ENCODE measurements around the gene TMEM260. TPM values are rescaled to one million over a fixed set of nuclear protein-coding genes. Genes with fewer than 3 reads are reported as not detected.

Gene TMEM260
- total RNA-seq, 6 experiments from 2014 or later = 10.0 to 14.9 (median 11.5) TPM

DNA sequence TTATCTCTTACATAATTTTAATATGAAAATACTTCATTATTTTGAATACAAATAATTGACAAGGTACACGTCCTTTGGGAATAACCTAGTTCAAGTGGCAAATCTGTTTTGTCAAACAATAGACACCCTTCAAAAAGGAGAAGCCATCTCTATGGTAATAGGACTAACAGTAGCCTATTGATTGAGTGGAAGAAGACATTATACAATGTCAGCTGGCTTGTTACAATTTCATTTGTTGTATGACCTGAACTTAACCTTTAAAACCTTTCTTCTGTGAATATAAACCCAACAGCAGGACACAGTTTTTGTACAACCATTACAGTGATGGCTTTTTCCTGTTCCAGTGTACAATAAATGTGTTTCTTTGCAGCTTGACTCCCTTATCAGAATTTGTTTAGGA, 8.1 kb downstream of the TMEM260 start:
- ATAC-seq (no peak), DNase-seq (no peak)
- TF ChIP-seq POLR2A (IDR thresholded peaks at IDR 0.05) = no peak
- TF ChIP-seq, protein P1, sequence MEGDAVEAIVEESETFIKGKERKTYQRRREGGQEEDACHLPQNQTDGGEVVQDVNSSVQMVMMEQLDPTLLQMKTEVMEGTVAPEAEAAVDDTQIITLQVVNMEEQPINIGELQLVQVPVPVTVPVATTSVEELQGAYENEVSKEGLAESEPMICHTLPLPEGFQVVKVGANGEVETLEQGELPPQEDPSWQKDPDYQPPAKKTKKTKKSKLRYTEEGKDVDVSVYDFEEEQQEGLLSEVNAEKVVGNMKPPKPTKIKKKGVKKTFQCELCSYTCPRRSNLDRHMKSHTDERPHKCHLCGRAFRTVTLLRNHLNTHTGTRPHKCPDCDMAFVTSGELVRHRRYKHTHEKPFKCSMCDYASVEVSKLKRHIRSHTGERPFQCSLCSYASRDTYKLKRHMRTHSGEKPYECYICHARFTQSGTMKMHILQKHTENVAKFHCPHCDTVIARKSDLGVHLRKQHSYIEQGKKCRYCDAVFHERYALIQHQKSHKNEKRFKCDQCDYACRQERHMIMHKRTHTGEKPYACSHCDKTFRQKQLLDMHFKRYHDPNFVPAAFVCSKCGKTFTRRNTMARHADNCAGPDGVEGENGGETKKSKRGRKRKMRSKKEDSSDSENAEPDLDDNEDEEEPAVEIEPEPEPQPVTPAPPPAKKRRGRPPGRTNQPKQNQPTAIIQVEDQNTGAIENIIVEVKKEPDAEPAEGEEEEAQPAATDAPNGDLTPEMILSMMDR (IDR thresholded peaks at IDR 0.05) = no peak
- intact Hi-C loops (cut with DNase I) = no loop called here
- Histone ChIP-seq H3K27ac (no peak overlapping the region), H3K4me1 (peaks cover 0 to 4% (median 0%) of the 10 kb centered on the region in 4 donors), H3K9me3 (no peaks in the 10 kb centered on the region), H3K27me3 (no peaks in the 10 kb centered on the region), H3K36me3 (peaks cover 0 to 6% (median 0%) of the 10 kb centered on the region in 4 donors), H3K4me3 (no peak overlapping the region)
- 87% methylated on average over 1 of the region's 1 CpG for WGBS (ENCODE audit: insufficient coverage, low coverage, low lambda C conversion rate, missing lambda C conversion rate)

DNA sequence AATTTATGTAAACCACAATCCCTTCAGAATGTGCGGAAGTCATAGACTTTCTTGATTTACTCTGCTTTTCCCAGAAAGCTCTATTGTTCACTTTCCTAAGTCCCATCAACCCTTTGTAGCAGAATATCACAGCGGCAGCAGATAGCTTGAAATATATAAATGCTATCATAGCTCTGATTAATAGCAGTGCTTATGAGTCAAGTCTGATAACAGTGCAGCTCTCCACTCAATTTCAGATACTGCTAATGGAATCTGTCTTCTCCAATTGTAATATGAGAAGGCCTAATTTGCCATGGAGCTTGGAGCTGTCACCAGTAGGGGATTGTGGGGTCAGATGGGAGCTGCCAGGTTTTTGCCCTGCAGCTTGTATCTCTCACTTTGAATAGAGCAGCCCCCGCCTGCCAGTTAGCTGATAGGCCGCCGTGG, 10.9 kb downstream of the TMEM260 start:
- Histone ChIP-seq H3K27ac (no peak overlapping the region), H3K9me3 (no peaks in the 10 kb centered on the region), H3K36me3 (peaks cover 0 to 6% (median 0%) of the 10 kb centered on the region in 4 donors), H3K27me3 (no peaks in the 10 kb centered on the region), H3K4me1 (no peaks in the 10 kb centered on the region), H3K4me3 (no peak overlapping the region)
- ATAC-seq = no peak
- intact Hi-C loops (cut with DNase I) = no loop called here
- TF ChIP-seq, protein P1 (IDR thresholded peaks at IDR 0.05) = no peak
- TF ChIP-seq POLR2A (IDR thresholded peaks at IDR 0.05) = no peak
- 86% methylated on average over 4 of the region's 5 CpGs for WGBS (ENCODE audit: insufficient coverage, low coverage, low lambda C conversion rate, missing lambda C conversion rate)
- DNase-seq = no peak

DNA sequence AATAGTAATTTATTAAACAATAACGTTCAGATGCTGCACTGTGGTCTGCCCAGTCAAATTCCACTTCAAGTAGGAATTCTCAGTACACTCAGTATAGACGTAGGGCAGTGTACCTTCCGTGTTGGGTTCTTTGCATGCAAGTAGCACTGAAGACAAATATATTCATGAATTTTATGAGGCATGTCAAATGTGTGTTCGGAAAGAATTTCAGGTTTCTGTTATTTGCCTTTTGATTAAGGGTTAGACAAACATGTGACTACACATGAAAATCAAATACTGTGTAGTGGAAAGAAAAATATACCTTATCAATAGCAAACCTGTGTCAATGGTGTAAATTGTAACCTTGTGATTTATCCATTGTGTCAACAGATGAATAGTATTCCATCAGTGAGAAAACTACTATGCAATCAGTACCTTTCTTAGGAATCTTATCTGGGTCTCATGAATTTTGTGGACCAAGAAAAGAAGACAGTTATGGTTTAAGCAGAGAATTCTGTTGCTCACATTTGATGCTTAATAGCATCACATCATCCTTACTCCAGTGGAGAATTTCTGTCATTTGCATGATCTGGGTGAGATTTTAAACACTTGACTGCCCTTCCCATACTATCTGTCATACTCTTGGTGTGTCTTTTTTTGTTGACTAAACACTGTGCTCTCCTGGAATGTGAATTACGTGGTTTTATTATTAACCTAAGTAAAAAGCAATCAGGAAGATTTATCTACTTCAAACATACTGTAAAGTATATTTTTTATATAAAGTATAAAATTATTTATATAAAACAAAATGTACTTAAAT, 13.3 kb downstream of the TMEM260 start:
- no peak overlapping the region for H3K4me3 ChIP-seq
- intact Hi-C loops (cut with DNase I) = no loop called here
- ATAC-seq (peak in 1 of 4 donors; percentile 57), DNase-seq (no peak)
- no peaks in the 10 kb centered on the region for H3K9me3 ChIP-seq
- WGBS (ENCODE audit: insufficient coverage, low coverage, low lambda C conversion rate, missing lambda C conversion rate) = 42% methylated on average over 5 of the region's 5 CpGs
- no peak overlapping the region for H3K27ac ChIP-seq
- H3K36me3 ChIP-seq = no peaks in the 10 kb centered on the region
- no peaks in the 10 kb centered on the region for H3K4me1 ChIP-seq
- H3K27me3 ChIP-seq = no peaks in the 10 kb centered on the region
- TF ChIP-seq, protein P1 (IDR thresholded peaks at IDR 0.05) = no peak
- no peak for TF ChIP-seq POLR2A (IDR thresholded peaks at IDR 0.05)

DNA sequence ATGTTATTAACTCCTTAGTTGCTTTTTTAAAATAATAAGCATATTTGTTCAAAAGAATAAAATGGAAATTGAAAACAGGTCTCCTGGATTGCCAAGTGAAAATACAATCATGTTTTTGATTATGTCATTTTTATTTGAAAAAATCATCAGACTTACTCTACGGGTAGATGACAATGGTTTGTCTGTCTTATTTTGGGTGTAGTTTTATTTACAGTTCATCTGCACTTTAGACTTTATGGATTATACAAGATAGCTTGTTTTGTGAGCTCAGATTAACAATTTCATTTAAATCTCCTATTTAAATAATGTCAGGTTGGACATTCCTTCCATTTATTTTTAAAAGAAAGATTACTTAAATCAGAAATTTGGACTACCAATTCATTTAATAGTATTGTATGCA, 14.8 kb downstream of the TMEM260 start:
- ATAC-seq (peak in 1 of 4 donors; percentile 38), DNase-seq (no peak)
- no peak overlapping the region for H3K27ac ChIP-seq
- no peaks in the 10 kb centered on the region for H3K9me3 ChIP-seq
- 24% methylated on average over 1 of the region's 1 CpG for WGBS (ENCODE audit: insufficient coverage, low coverage, low lambda C conversion rate, missing lambda C conversion rate)
- H3K4me3 ChIP-seq = no peak overlapping the region
- no peaks in the 10 kb centered on the region for H3K27me3 ChIP-seq
- H3K36me3 ChIP-seq = no peaks in the 10 kb centered on the region
- H3K4me1 ChIP-seq = no peaks in the 10 kb centered on the region
- TF ChIP-seq POLR2A (IDR thresholded peaks at IDR 0.05) = no peak
- TF ChIP-seq, protein P1 (IDR thresholded peaks at IDR 0.05) = no peak
- intact Hi-C loops (cut with DNase I) = no loop called here

Data from right lobe of liver (tissue), 6 donors.